Heart left ventricle (tissue), 16 donors: ENCODE measurements around the gene CCDC92B. TPM values are rescaled to one million over a fixed set of nuclear protein-coding genes. Genes with fewer than 3 reads are reported as not detected.

Experiments used
- ATAC-seq, 4 donors: fragments of 200-7000 bp; cut with Tn5 transposase; one replicate each; pipeline ENCODE4 v1.9.1; 2020 to 2022; ENCODE audit warnings: moderate library complexity in 4 of 4, mild to moderate bottlenecking in 3 of 4, moderate number of reproducible peaks in 1 of 4
- DNase-seq, 5 donors: peaks; one replicate each; pipeline ENCODE4 v3.0.0-alpha.2; 2020
- H3K27ac ChIP-seq, 12 donors: fragments of 200-600 bp; sonication (generic) in 4 of 12; one replicate each; pipeline versions ENCODE4 v1.5.0 to v1.8.0; 2016 to 2022; ENCODE audit warnings: mild to moderate bottlenecking in 2 of 12
- H3K27me3 ChIP-seq, 9 donors: fragments of 200-600 bp; sonication (generic) in 2 of 9; one replicate each; pipeline versions ENCODE4 v1.5.1 to v1.8.0; 2016 to 2022; ENCODE audit warnings: mild to moderate bottlenecking in 3 of 9
- H3K36me3 ChIP-seq, 9 donors: fragments of 200-600 bp; sonication (generic) in 2 of 9; one replicate each; pipeline versions ENCODE4 v1.5.0 to v1.8.0; 2018 to 2022; ENCODE audit warnings: mild to moderate bottlenecking in 2 of 9
- H3K4me1 ChIP-seq, 12 donors: fragments of 200-600 bp; sonication (generic) in 4 of 12; one replicate each; pipeline versions ENCODE4 v1.5.0 to v1.8.0; 2016 to 2022; ENCODE audit warnings: mild to moderate bottlenecking in 3 of 12
- H3K4me3 ChIP-seq, 12 donors: fragments of 200-600 bp; sonication (generic) in 4 of 12; one replicate each; pipeline versions ENCODE4 v1.5.0 to v1.8.0; 2017 to 2022; ENCODE audit warnings: mild to moderate bottlenecking in 9 of 12, moderate library complexity in 4 of 12
- H3K9me3 ChIP-seq, 12 donors: fragments of 200-600 bp; sonication (generic) in 4 of 12; one replicate each; pipeline versions ENCODE4 v1.5.0 to v1.8.0; 2016 to 2022; ENCODE audit warnings: mild to moderate bottlenecking in 1 of 12
- CTCF ChIP-seq, 12 donors: fragments of 200-600 bp; sonication (generic) in 4 of 12; IDR thresholded peaks; one replicate each; pipeline versions ENCODE4 v1.5.0 to v1.8.0; 2018 to 2022; ENCODE audit warnings: antibody characterized with exemption in 12 of 12, mild to moderate bottlenecking in 5 of 12
- POLR2A ChIP-seq, 2 donors: fragments of 450-650 bp; IDR thresholded peaks; one replicate each; pipeline ENCODE4 v1.6.1; 2017; ENCODE audit warnings: antibody characterized with exemption in 2 of 2, mild to moderate bottlenecking in 2 of 2, moderate library complexity in 2 of 2
- WGBS, 4 donors: extraction: QIAGEN DNeasy Blood & Tissue Kit in 2 of 4; methylation state at CpG; one replicate each; pipeline versions ENCODE4 v1.1.5 to v1.1.7; 2013 to 2018; 5-methylcytosine and 5-hydroxymethylcytosine counted together
- intact Hi-C, 10 donors: fragments of 100-400 bp; cut with DNase I; formaldehyde crosslinking; loops; one replicate each; pipeline versions ENCODE4 v1.11.1 to v1.14.2; 2022
- polyA plus RNA-seq, 2 donors: library from polyadenylated mRNA; stranded (reverse); fragments of 200-250 nt; gene quantifications; one replicate each; pipeline ENCODE4 v1.2.3, GENCODE V29; 2013
- total RNA-seq, 9 donors: library from RNA; depleted of rRNA in 2 of 9; stranded (reverse); fragments of >200 nt in 2 of 9; fragmentation: NEBNext Ultra II Directional in 3 of 9; extraction: Animal tissue kit (Norgen Biotek cat#: 25700) in 3 of 9; gene quantifications; one replicate each; pipeline versions ENCODE4 v1.1.0 to v1.2.4, GENCODE V29; 2016 to 2023
- donor health status: ischemic (EF 13 %, LVEDD 7.1; RV severe dilation, severe dysfunction).
- donor health status: healthy with polysubstance abuse.
- donor health status: DM: no; HTN: yes; CAD: no.
- donor health status: DM: no; HTN: no; CAD: no.
- donor health status: ischemic (EF 25% LVEDD 6.9; RV normal size, moderate dysfunction).
- donor health status: ischemic (EF 25% LVEDD 5.7; RV mildly dilated, moderate dysfunction).
- donor health status: healthy.
- donor health status: DM: yes; HTN: yes; CAD: no.
- donor health status: ischemic (EF 35%, LVEDD 5.7; RV mildly dilated, moderate dysfunction).
- donor health status: nonischemic (EF 11% LVEDD 7.7; RV severe dilation, severe dysfunction).
- donor health status: DM: yes; HTN: yes; CAD: no.
- donor health status: PGD.
- donor health status: ischemic (EF 29% LVEDD 5.4; RV normal size, mild dysfunction).
- donor health status: nonischemic (EF 23%, LVEDD 6.1; RV moderate dilation, normal function).

Gene CCDC92B
- total and polyA plus RNA-seq, 11 donors: 0.03 to 0.44 (median 0.18) TPM; not detected in 3

DNA sequence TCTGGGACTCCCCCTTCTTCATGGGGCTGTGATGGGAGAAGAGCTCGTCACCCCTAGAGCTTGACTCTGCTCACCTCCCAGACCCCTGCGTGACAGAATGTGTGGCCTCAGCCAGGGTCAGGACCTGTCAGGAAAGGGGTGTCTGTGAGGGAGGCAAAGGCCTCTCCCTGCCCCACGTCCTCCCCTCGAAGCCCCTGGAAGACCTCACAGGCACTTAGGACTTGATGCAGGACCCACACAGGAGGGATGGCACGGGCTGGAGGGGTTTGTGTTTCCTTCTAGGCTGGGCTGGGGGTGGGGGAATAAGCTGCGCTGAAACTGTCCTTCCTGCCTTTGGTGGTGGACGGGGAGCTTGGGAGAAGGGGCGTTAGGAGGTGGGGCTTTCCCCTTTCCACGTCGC, 26.8 kb downstream of the CCDC92B start:
- TF ChIP-seq POLR2A (IDR thresholded peaks at IDR 0.05) (no peak), CTCF (IDR thresholded peaks at IDR 0.05) (no peak)
- Histone ChIP-seq H3K27me3 (peaks cover 0 to 15% (median 0%) of the 10 kb centered on the region in 9 donors), H3K4me1 (peaks cover 0 to 19% (median 4%) of the 10 kb centered on the region in 12 donors), H3K36me3 (peaks cover 0 to 5% (median 0%) of the 10 kb centered on the region in 9 donors), H3K27ac (no peak overlapping the region), H3K4me3 (no peak overlapping the region), H3K9me3 (no peaks in the 10 kb centered on the region)
- DNase-seq (no peak), ATAC-seq (no peak)
- WGBS, 4 donors: 51 to 74% (median 68%) methylated on average over 6 to 10 of the region's 10 CpGs
- intact Hi-C loops: no loop called here

DNA sequence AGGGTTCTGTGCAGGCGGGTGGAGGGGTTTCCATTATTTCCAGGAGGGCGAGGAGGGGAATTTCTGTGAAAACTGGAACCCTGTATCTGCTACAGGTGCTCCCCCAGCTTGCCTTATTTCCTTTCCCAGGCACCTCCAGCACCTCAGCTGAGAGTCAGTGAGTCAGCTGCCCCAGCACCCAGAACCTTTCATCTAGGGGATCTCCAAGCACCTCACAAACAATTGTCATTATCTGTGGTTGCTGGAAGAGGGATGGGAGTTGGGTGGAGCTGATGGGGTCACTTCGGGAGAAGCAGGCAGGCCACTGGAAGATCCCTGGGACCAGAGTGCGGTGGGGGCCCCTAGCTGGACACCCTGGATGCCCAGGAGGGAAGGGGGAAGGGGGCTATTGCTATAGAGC, 27.8 kb downstream of the CCDC92B start:
- TF ChIP-seq CTCF (IDR thresholded peaks at IDR 0.05): no peak
- TF ChIP-seq POLR2A (IDR thresholded peaks at IDR 0.05): no peak
- Histone ChIP-seq H3K36me3 (peaks cover 0 to 5% (median 0%) of the 10 kb centered on the region in 9 donors), H3K4me3 (no peak overlapping the region), H3K9me3 (no peaks in the 10 kb centered on the region), H3K27ac (no peak overlapping the region), H3K4me1 (peaks cover 0 to 19% (median 4%) of the 10 kb centered on the region in 12 donors), H3K27me3 (peaks cover 0 to 15% (median 0%) of the 10 kb centered on the region in 9 donors)
- WGBS, 4 donors: 67 to 76% (median 68%) methylated on average over 4 of the region's 4 CpGs
- intact Hi-C loops: no loop called here
- no peak for DNase-seq
- ATAC-seq: no peak

GRCh38 chr17:2719861-2720260, 29.6 kb downstream of the CCDC92B start:
- Histone ChIP-seq H3K4me1 (peaks cover 0 to 15% (median 3%) of the 10 kb centered on the region in 12 donors), H3K9me3 (no peaks in the 10 kb centered on the region), H3K4me3 (no peak overlapping the region), H3K27ac (no peak overlapping the region), H3K36me3 (peaks cover 0 to 9% (median 0%) of the 10 kb centered on the region in 9 donors), H3K27me3 (peaks cover 0 to 14% (median 0%) of the 10 kb centered on the region in 9 donors)
- ATAC-seq (no peak), DNase-seq (no peak)
- WGBS, 4 donors: 60 to 68% (median 64%) methylated on average over 4 of the region's 4 CpGs
- intact Hi-C loops: no loop called here
- TF ChIP-seq CTCF (IDR thresholded peaks at IDR 0.05): no peak
- TF ChIP-seq POLR2A (IDR thresholded peaks at IDR 0.05): no peak

DNA sequence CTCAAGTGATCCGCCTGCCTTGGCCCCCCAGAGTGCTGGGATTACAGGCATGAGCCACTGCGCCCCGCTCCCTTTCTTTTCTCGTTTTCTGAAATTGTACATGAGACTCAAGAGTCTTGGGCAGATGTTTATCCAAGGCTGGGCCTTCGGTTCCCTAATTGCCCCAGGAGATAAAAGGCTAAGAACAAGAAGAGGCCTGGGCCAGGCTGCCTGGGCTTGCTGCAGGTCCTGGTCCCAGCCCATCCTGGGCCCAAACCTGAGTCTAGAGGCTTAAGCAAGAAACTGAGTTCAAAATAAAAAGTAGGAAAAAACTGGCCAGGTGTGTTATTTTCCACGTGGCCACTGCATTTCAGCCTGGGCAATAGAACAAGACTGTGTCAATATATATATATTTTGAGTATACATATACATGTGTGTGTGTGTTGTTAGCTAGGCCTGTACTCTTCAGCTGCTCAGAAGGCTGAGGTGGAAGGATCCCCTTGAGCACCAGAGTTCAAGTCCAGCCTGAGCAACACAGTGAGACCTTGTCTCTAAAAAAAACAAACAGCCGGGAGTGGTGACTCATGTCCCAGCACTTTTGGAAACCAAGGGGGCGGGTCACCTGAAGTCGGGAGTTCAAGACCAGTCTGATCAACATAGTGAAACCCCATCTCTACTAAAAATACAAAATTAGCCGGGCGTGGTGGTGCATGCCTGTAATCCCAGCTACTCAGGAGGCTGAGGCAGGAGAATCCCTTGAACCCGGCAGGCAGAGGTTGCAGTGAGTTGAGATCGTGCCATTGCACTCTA, 31.1 kb downstream of the CCDC92B start:
- peaks cover 0 to 14% (median 4%) of the 10 kb centered on the region in 12 donors for H3K4me1 ChIP-seq
- H3K27ac ChIP-seq: no peak overlapping the region
- no peak for ATAC-seq
- H3K27me3 ChIP-seq: peaks cover 0 to 1% (median 0%) of the 10 kb centered on the region in 9 donors
- TF ChIP-seq CTCF (IDR thresholded peaks at IDR 0.05) (no peak), POLR2A (IDR thresholded peaks at IDR 0.05) (no peak)
- no peak overlapping the region for H3K4me3 ChIP-seq
- no peaks in the 10 kb centered on the region for H3K9me3 ChIP-seq
- no peak for DNase-seq
- WGBS, 4 donors: 69 to 83% (median 82%) methylated on average over 13 of the region's 13 CpGs
- H3K36me3 ChIP-seq: peaks cover 0 to 9% (median 0%) of the 10 kb centered on the region in 9 donors
- intact Hi-C loops: no loop called here
